Stimulated activated CD4-positive, alpha-beta T cell treated with anti-CD3 and anti-CD28 coated beads, Interleukin-15, amount 100 ng/mL, for 24 hours (primary cell): ENCODE results near the gene SAMD4A.
"Not testable (repeated sequence)": the region's sequence is repeated elsewhere in the genome, so short reads cannot be mapped to it uniquely, and the experiment has no call there.

ENCODE experiments used
- DNase-seq: peaks from one replicate; pipeline ENCODE4 v3.0.0-alpha.2; 2020

The SAMD4A gene

GRCh38 chr14:54787261-54787660 lies 220.3 kb downstream of the SAMD4A start:
- no peak for DNase-seq

- no peak for DNase-seq
Observed at GRCh38 chr14:54788701-54789100, 221.8 kb downstream of the SAMD4A start.

DNA sequence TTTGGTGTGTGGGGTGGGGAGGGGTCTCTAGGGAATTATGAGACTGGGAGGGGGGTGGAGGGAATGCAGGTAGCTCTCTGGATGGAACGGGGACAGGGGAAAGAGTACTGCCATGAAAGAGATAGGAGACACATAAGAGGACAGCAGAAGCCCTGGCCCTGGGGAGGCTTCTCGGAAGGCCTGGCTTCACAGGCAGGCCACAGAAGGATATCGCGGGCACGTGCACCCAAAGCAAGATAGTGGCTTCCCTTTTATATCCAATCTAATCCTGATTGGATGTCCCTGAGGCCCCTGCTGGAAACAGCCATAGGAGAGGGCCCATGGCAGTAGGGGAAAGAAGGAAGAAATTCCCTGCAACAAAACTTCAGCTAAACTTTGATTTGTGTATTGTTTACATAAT lies 222.2 kb downstream of the SAMD4A start:
- no peak for DNase-seq

DNA sequence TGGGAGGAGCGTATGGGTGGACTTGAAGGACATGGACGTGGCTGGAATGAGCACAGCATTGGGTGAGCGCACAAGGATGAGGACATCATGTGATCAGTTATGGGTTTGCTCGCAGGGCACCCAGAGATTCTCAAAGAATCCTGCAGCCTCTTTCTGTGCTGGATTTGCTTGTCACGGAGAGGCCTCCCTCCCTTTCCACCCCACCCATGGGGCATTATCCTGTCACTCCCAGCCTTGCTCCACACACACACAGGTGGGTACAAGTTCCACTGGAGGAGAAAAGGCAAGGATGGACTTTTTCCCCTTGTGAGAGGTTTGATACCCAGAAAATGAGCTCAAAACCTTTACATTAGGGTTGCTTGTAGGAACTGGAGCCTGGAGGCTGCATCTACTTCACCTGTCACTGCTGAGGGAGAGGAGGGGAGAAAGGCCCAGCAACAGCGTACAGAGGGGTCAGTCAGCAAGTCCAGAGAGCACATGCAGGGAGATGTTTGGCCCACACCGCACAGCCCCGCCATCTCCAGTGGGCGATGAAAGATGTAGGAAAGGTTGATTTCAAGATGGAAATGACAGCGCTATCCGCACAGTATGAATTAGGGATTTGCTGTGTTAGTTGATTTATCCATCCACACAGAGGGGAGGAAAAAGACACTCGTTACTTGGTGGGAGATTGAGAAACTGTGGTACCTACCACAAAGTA lies 223.0 kb downstream of the SAMD4A start:
- no peak for DNase-seq

GRCh38 chr14:54791001-54791400 lies 224.1 kb downstream of the SAMD4A start:
- DNase-seq: no peak

GRCh38 chr14:54792288-54792687 lies 225.4 kb downstream of the SAMD4A start:
- DNase-seq: no peak

- no peak for DNase-seq
Observed at GRCh38 chr14:54794159-54794558, 227.2 kb downstream of the SAMD4A start.

- no peak for DNase-seq
Observed at GRCh38 chr14:54794796-54795195, 227.9 kb downstream of the SAMD4A start.

DNA sequence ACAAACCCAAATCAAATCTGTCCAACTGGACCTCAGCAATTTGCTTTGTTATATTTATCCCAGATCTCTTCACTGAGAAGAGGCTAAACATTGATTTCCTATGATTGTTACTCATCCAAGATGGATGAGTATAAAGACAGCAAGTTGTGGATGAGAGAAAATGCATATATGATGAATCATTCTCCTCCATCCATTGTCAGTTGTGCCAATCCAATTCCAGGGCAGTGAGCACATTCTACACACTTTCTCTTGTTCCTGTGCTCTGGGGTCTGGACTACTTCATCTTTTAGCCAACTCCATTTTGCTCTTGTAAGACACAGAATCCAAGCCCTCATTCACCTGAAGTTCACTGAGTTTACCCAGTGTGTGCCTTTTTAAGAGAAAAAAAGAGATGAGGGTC lies 230.0 kb downstream of the SAMD4A start:
- DNase-seq: no peak

- DNase-seq: no peak
Observed at GRCh38 chr14:54797556-54797955, 230.6 kb downstream of the SAMD4A start.

DNA sequence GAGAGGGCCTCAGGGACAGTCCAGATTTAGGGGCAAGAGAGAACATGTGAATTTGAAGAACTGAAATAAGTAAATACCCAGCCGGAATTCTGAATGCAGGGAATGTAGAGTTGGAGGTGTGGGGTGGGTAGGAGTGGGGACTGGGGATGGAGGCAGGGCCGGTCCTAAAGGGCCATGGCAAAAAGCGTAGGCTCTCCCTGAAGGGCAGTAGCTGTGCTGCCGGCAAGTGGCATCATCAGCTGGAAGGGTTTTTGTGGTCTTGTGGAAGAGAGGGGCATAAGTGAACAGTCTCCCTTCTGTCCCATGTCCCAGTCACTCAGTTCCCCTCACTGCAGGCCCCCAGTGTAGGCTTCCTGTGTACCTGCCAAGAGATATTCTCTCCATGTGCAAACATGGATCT lies 231.1 kb downstream of the SAMD4A start:
- no peak for DNase-seq

GRCh38 chr14:54798465-54799124 lies 231.7 kb downstream of the SAMD4A start:
- DNase-seq: no peak

- not testable (repeated sequence) for DNase-seq
Observed at GRCh38 chr14:54801482-54801881, 234.6 kb downstream of the SAMD4A start.

DNA sequence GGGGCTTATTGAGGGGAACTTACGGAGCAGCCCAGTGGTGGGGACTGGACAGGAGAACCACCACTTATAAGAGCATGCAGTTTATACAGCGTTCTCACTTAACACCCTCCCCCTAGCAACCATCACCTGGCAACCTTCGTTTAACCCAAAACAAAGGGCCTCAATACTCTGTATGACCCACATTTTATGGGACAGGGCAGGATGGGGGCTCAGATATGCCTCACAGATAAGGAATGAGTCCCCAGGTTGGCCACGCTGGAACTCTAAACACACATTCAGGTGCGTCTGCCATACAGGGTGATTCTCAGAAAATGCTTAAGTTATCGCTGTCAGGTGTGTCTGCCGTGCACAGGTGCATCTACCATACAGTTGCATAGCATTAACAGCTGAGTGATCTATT lies 236.5 kb downstream of the SAMD4A start:
- no peak for DNase-seq

DNA sequence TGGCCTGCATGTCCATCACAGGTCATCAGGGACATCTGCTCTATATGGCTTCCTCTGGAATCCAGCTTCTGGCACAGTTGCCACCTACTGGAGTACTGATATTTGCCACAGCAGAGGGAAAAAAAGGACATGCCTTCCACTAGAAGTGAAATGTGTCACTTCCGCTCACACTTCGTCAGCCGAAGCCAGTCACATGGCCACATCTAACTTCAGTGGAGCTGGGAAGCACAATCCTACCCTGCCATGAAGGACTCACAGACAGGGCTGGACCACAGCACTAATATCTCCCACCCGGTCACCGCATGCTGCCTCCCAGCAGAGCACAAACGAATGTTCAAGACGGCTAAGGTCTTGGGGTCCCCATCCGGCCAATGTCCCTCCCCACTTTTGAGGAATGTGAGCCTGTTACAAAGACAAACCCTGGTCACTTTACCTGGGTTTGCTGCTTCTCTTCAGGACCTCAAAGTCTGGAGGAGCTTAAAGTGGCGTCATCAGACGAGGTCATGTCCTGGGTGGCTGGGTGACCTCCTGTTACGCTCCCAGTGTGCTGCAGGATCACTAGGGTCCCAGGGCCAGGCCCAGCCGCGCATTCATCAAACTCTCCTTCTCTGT lies 237.1 kb downstream of the SAMD4A start:
- DNase-seq: no peak

DNA sequence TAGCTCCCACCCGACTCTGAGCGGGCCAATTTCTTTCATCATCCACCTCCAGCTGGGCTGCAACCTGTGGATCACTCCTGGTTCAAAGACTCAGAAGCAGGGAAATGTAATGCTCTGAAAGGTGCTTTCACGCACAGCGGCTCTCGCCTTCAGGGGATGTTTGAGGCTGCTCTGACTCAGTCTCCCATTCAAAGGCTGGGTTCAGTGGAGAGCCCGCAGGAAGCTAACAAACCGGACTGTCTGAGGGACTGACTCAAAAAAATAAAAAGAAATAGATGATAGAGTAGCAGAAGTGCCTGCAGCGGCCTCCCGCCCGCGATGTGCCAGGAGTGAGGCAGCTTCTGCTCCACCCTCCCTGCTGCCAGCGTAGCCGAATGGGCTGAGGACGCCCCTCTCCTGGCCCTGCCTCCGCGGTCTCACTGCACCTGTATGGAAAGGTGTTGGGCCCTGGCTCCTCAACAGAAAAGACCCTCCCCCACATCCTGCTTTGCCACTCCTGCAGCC lies 237.7 kb downstream of the SAMD4A start:
- DNase-seq: no peak

- DNase-seq: no peak
Observed at GRCh38 chr14:54805070-54805444, 238.1 kb downstream of the SAMD4A start.

DNA sequence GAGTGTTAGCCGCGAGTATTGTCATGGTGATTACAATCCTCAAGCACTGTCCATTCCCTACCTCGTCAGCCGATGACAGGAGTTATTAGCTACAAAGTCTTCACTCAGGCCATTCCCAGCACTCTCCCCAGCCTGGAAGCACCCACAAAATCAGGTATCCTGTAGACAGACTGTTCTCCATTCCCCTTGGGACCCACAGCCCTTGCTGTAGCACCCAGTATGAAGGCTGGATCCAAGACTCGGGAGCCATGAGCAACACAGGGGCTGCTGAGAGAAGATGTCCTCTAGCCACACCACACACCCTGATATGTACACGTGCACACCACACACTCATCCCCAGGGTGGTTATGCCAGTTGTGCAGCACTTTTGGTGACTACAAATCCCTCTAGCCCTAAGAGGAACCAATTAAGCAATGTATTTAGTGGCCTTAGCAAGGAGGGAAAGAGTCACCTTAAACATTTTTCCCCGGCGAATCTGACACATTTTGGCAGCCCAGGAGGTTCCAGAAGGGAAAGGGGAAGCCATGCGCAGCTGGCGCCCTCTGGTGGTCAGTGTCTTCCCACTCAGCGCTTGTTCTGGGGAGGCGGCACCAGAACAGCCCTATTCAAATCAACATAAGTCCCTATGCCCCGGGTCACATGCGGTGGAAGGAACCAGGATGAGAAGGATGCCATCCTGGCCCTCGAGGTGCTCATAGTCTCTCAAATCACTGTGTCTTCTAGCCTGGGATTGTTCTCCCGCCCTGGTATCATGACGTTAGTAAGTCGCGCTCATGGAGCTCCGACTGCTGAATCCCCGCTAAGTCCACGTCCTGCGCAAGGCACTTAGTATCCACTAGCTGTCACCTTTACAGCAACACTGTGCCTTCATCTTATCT lies 238.8 kb downstream of the SAMD4A start:
- DNase-seq: peak; percentile 88

DNA sequence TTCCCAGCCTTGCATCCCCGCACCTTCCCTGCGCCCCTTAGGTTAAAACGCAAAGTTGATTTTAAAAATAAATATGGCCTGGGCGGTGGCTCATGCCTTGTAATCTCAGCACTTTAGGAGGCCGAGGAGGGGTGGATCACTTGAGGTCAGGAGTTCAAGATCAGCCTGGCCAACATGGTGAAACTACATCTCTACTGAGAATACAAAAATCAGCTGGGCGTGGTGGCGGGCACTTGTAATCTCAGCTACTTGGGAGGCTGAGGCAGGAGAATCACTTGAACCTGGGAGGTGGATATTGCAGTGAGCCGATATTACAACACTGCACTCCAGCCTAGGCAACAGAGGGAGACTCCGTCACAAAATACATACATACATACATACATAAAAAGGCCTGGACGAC lies 239.7 kb downstream of the SAMD4A start:
- DNase-seq: no peak

DNA sequence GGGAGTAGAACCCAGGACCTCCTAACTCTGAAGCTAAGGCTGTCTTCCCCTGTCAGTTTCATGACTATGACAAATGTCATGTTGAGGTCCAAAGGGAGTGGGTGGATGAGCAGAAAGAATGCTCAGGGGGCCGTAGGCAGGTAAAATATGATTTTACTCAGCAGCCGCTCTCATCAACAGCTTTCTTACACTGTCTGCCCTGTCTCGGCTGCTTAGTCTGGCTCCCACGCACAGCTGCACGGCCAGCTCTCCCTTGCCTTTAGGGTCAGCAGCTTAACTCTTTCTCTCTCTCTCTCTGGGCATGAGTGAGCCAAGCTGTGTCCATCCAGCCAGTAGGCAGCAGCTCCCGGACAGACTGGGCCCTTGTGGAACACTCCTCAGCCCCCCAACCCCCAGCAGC lies 240.5 kb downstream of the SAMD4A start:
- DNase-seq: no peak

- no peak for DNase-seq
Observed at GRCh38 chr14:54807881-54808280, 241.0 kb downstream of the SAMD4A start.

DNA sequence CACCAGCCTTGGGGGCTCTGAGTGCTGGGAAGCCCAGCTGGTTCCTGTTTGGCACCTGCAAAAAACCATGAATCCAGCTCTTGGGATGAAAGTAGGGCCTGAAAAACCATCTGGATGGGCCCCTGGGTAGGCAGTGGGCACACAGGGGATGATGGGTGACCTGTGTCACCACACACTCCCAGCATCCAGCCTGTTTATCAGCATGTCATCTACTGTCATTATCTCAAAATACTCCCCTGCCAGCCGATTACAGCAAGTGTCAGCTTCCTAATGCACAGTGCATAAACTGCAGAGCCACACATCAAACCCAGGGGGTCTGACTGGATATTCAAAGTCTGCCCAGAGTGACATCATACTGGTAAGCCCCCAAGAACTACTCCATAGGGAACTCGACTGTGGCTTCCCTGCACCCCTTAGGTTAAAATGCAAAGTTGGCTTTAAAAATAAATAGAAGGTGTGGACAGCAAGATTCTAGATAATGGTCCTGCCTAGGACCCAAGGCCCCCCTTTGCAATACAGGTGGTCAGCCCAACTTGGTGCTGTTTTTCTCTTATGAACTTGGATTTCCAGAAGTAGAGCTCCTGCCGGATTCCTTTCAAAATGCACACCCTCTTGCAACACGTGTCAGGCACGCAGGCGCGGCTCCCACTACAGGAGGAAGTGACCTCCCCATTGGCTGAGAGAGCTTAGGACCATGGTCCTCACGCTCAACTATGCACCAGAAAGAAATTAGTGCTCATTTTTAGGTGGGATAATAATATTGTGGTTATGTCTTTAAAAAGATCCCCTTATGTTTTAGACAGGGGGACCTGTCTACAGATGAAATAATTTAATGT lies 241.6 kb downstream of the SAMD4A start:
- no peak for DNase-seq
